EH (cell line): Measurements from ENCODE around the gene RDH13.
A peak's percentile ranks its signal among the peaks of the same experiment; 100 is the strongest.
"Not testable (repeated sequence)": the region's sequence is repeated elsewhere in the genome, so short reads cannot be mapped to it uniquely, and the experiment has no call there.

ENCODE experiments used
- DNase-seq: peaks from one replicate; pipeline ENCODE4 v3.0.0-alpha.2; 2015; ENCODE audit warnings: low read depth

Gene RDH13

GRCh38 chr19:55062735-55063491 lies at the start of gene RDH13:
TSS of gene RDH13 (minus strand) at chr19:55063148. CDS start at chr19:55063032, 116 bp downstream.
- peak; percentile 95 for DNase-seq

GRCh38 chr19:55112246-55112776 lies 49.4 kb upstream of the RDH13 start:
- no peak for DNase-seq

- DNase-seq = no peak
Measured at GRCh38 chr19:55111238-55111831, 48.4 kb upstream of the RDH13 start.

- no peak for DNase-seq
Measured at GRCh38 chr19:55109527-55110291, 46.8 kb upstream of the RDH13 start.

GRCh38 chr19:55107252-55107651 lies 44.3 kb upstream of the RDH13 start:
- DNase-seq = not testable (repeated sequence)

GRCh38 chr19:55106591-55106990 lies 43.6 kb upstream of the RDH13 start:
- DNase-seq = no peak

- DNase-seq = no peak
Measured at GRCh38 chr19:55105237-55105636, 42.3 kb upstream of the RDH13 start.

GRCh38 chr19:55103190-55103589 lies 40.2 kb upstream of the RDH13 start:
- no peak for DNase-seq

GRCh38 chr19:55101261-55101660 lies 38.3 kb upstream of the RDH13 start:
- no peak for DNase-seq

- DNase-seq = no peak
Measured at GRCh38 chr19:55099557-55100506, 36.9 kb upstream of the RDH13 start.

- no peak for DNase-seq
Measured at GRCh38 chr19:55098716-55099556, 36.0 kb upstream of the RDH13 start.

- DNase-seq = no peak
Measured at GRCh38 chr19:55097864-55098715, 35.1 kb upstream of the RDH13 start.

- DNase-seq = no peak
Measured at GRCh38 chr19:55096061-55096701, 33.2 kb upstream of the RDH13 start.

- DNase-seq = no peak
Measured at GRCh38 chr19:55095260-55096060, 32.5 kb upstream of the RDH13 start.

- no peak for DNase-seq
Measured at GRCh38 chr19:55094456-55095259, 31.7 kb upstream of the RDH13 start.

- no peak for DNase-seq
Measured at GRCh38 chr19:55092423-55093318, 29.7 kb upstream of the RDH13 start.
